H9 (cell line): ENCODE data around the gene OIT3. TPM values are rescaled to one million over a fixed set of nuclear protein-coding genes. Genes with fewer than 3 reads are reported as not detected.

ENCODE experiments used
- DNase-seq: peaks from one replicate; pipeline ENCODE4 v3.0.0-alpha.2; 2017
- H2AFZ ChIP-seq: one replicate; pipeline ENCODE4 v1.6.1; 2013; ENCODE audit warnings: mild to moderate bottlenecking, low read length, control low read depth, moderate library complexity
- H2AK5ac ChIP-seq: 2 replicates; pipeline ENCODE4 v1.6.1; 2013; ENCODE audit warnings: low read length, control low read depth, mixed read lengths; ENCODE audit not compliant: insufficient read length
- H2BK120ac ChIP-seq: one replicate; pipeline ENCODE4 v1.6.1; 2013; ENCODE audit warnings: low read depth, mild to moderate bottlenecking, low read length, control low read depth, inconsistent platforms; ENCODE audit not compliant: poor library complexity, severe bottlenecking
- H2BK12ac ChIP-seq: 2 replicates; pipeline ENCODE4 v1.6.1; 2013; ENCODE audit warnings: low read length, control low read depth, mixed read lengths, low read depth; ENCODE audit not compliant: insufficient read length
- H2BK15ac ChIP-seq: 2 replicates; pipeline ENCODE4 v1.6.1; 2013; ENCODE audit warnings: low read depth, low read length, control low read depth
- H2BK20ac ChIP-seq: one replicate; pipeline ENCODE4 v1.6.1; 2013; ENCODE audit warnings: low read depth, mild to moderate bottlenecking, low read length, control low read depth, inconsistent platforms; ENCODE audit not compliant: poor library complexity, severe bottlenecking
- H2BK5ac ChIP-seq: 2 replicates; pipeline ENCODE4 v1.6.1; 2013; ENCODE audit warnings: low read length, control low read depth, mixed read lengths; ENCODE audit not compliant: insufficient read length
- H3K14ac ChIP-seq: 2 replicates; pipeline ENCODE4 v1.6.1; 2013; ENCODE audit warnings: low read length, control low read depth; ENCODE audit not compliant: insufficient read depth
- H3K18ac ChIP-seq: 2 replicates; pipeline ENCODE4 v1.6.1; 2013; ENCODE audit warnings: low read depth, mild to moderate bottlenecking, mixed read lengths, low read length, control low read depth; ENCODE audit not compliant: insufficient read length
- H3K23ac ChIP-seq: 2 replicates; pipeline ENCODE4 v1.6.1; 2013; ENCODE audit warnings: low read length, control low read depth, mixed read lengths, low read depth; ENCODE audit not compliant: insufficient read length
- H3K23me2 ChIP-seq: 2 replicates; pipeline ENCODE4 v1.6.1; 2013; ENCODE audit warnings: low read depth, mild to moderate bottlenecking, mixed read lengths, low read length, control low read depth; ENCODE audit not compliant: insufficient read length, poor library complexity, severe bottlenecking
- H3K27ac ChIP-seq: 2 replicates; pipeline ENCODE4 v1.5.1; 2013; ENCODE audit warnings: low read length, control low read depth, mixed read lengths, low read depth; ENCODE audit not compliant: insufficient read length
- H3K27me3 ChIP-seq: 2 replicates; pipeline ENCODE4 v1.6.1; 2013; ENCODE audit warnings: low read length, control low read depth, inconsistent platforms; ENCODE audit not compliant: insufficient read depth
- H3K4ac ChIP-seq: 2 replicates; pipeline ENCODE4 v1.6.1; 2013; ENCODE audit warnings: low read depth, mild to moderate bottlenecking, control low read depth, inconsistent platforms, low read length, moderate library complexity
- H3K4me1 ChIP-seq: 2 replicates; pipeline ENCODE4 v1.6.1; 2013; ENCODE audit warnings: low read length, control low read depth, inconsistent platforms; ENCODE audit not compliant: insufficient read depth
- H3K4me2 ChIP-seq: 2 replicates; pipeline ENCODE4 v1.6.1; 2013; ENCODE audit warnings: low read length, control low read depth, mixed read lengths; ENCODE audit not compliant: insufficient read length, insufficient read depth
- H3K56ac ChIP-seq: 2 replicates; pipeline ENCODE4 v1.6.1; 2013; ENCODE audit warnings: low read depth, mild to moderate bottlenecking, mixed read lengths, low read length, control low read depth; ENCODE audit not compliant: insufficient read length
- H3K79me1 ChIP-seq: 2 replicates; pipeline ENCODE4 v1.6.1; 2013; ENCODE audit warnings: low read depth, mild to moderate bottlenecking, moderate library complexity, low read length, control low read depth, inconsistent platforms; ENCODE audit not compliant: insufficient read depth, poor library complexity, severe bottlenecking
- H3K79me2 ChIP-seq: 2 replicates; pipeline ENCODE4 v1.6.1; 2013; ENCODE audit warnings: low read length, control low read depth, inconsistent platforms; ENCODE audit not compliant: insufficient read depth
- H3K9ac ChIP-seq: 2 replicates; pipeline ENCODE4 v1.6.1; 2013; ENCODE audit warnings: low read length, control low read depth, mixed read lengths; ENCODE audit not compliant: insufficient read length; ENCODE audit errors: extremely low read depth
- H3K9me3 ChIP-seq: one replicate; pipeline ENCODE4 v1.6.1; 2013; ENCODE audit warnings: low read depth, low read length, inconsistent platforms; ENCODE audit not compliant: control insufficient read depth
- H3T11ph ChIP-seq: one replicate; pipeline ENCODE4 v1.6.1; 2013; ENCODE audit warnings: mild to moderate bottlenecking, low read length, control low read depth, inconsistent platforms
- H4K20me1 ChIP-seq: one replicate; pipeline ENCODE4 v1.6.1; 2013; ENCODE audit not compliant: control insufficient read depth, insufficient read length, insufficient read depth
- H4K5ac ChIP-seq: 2 replicates; pipeline ENCODE4 v1.6.1; 2013; ENCODE audit warnings: low read depth, mild to moderate bottlenecking, mixed read lengths, low read length, control low read depth; ENCODE audit not compliant: insufficient read length
- H4K8ac ChIP-seq: replicated peaks from 2 replicates; pipeline ENCODE4 v1.6.1; 2013; ENCODE audit warnings: low read length, control low read depth, mixed read lengths, low read depth; ENCODE audit not compliant: insufficient read length
- H4K91ac ChIP-seq: 2 replicates; pipeline ENCODE4 v1.6.1; 2013; ENCODE audit warnings: low read depth, mild to moderate bottlenecking, moderate library complexity, mixed read lengths, low read length, control low read depth; ENCODE audit not compliant: insufficient read length
- H3K27ac Mint-ChIP-seq, 3 experiments: 2 replicates in 2 of 3; 3 replicates in 1 of 3; pipeline ENCODE4 v1.8.0; 2020 to 2021; ENCODE audit warnings: mixed read lengths in 3 of 3, mild to moderate bottlenecking in 1 of 3, moderate library complexity in 1 of 3
- H3K27me3 Mint-ChIP-seq: 2 replicates; pipeline ENCODE4 v1.8.0; 2021; ENCODE audit warnings: low read depth, mild to moderate bottlenecking, moderate library complexity, mixed read lengths
- H3K36me3 Mint-ChIP-seq, 3 experiments: 2 replicates in 2 of 3; 3 replicates in 1 of 3; pipeline ENCODE4 v1.8.0; 2020 to 2021; ENCODE audit warnings: low read depth in 3 of 3, mixed read lengths in 3 of 3; ENCODE audit not compliant: insufficient read depth in 1 of 3
- H3K4me1 Mint-ChIP-seq, 2 experiments: 2 replicates each; pipeline ENCODE4 v1.8.0; 2020; ENCODE audit warnings: mixed read lengths in 2 of 2
- H3K4me3 Mint-ChIP-seq, 2 experiments: 2 replicates in 1 of 2; 3 replicates in 1 of 2; pipeline ENCODE4 v1.8.0; 2020 to 2021; ENCODE audit warnings: mild to moderate bottlenecking in 2 of 2, mixed read lengths in 2 of 2, moderate library complexity in 1 of 2
- H3K9me3 Mint-ChIP-seq, 2 experiments: 2 replicates in 1 of 2; 3 replicates in 1 of 2; pipeline ENCODE4 v1.8.0; 2020; ENCODE audit warnings: mild to moderate bottlenecking in 2 of 2, mixed read lengths in 2 of 2, moderate library complexity in 1 of 2
- WGBS: extraction: QIAGEN DNeasy Blood & Tissue Kit; methylation state at CpG from one replicate; pipeline ENCODE4 v1.1.7; 2013; ENCODE audit warnings: missing lambda C conversion rate, low lambda C conversion rate, mixed read lengths; ENCODE audit not compliant: insufficient read length; ENCODE audit errors: extremely low coverage; 5-methylcytosine and 5-hydroxymethylcytosine counted together
- total RNA-seq: library from RNA; stranded (reverse); gene quantifications from 2 replicates; pipeline ENCODE4 v1.2.1, GENCODE V29; 2021
- TF ChIP-seq, protein P1 (sequence below): fragments of 200-600 bp; sonication (generic); conservative IDR thresholded peaks from 3 replicates; pipeline ENCODE4 v1.8.0; 2021; ENCODE audit warnings: antibody characterized with exemption, mild to moderate bottlenecking

Gene OIT3
- total RNA-seq, 1 experiment from 2014 or later: not detected

DNA sequence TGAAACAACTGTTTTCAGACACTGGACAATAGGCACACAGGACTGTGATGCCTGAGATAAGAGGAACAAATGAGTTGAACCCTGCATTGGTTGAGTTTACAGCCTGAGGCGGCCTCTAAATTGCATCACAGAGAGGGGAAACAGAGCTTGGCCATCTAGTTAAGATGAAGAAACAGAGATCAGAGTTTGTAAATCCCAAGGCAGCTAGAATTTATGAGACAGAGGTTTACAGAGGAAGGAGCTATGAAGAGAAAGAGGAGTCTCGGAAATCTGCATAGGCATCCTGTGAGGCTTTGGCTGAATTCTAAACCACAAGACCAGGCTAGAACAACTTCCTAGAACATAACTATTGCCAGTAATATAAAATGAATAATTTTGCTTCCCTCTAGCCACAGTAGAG, 41.0 kb upstream of the OIT3 start:
- Mint-ChIP-seq H3K4me1 (0 out of 4 replicates have a peak, but pooled peaks cover 0 to 2% of the 10 kb centered on the region in 2 experiments), H3K27me3 (no peaks in the 10 kb centered on the region), H3K9me3 (peaks cover 13 to 17% of the 10 kb centered on the region in 2 experiments), H3K27ac (no peak overlapping the region; a peak in 1 of 7 replicates), H3K4me3 (no peak overlapping the region), H3K36me3 (peaks cover 12 to 26% (median 19%) of the 10 kb centered on the region in 3 experiments)
- Histone ChIP-seq H3K9me3 (no peaks in the 10 kb centered on the region), H4K5ac (no peak overlapping the region), H3K23me2 (no peaks in the 10 kb centered on the region), H3K27ac (no peak overlapping the region), H3K27me3 (no peaks in the 10 kb centered on the region), H2AFZ (no peak overlapping the region), H2BK12ac (no peak overlapping the region), H3T11ph (no peak overlapping the region), H3K4me2 (no peak overlapping the region), H2BK5ac (no peak overlapping the region), H3K4ac (no peak overlapping the region), H3K18ac (no peak overlapping the region), H3K79me1 (no peaks in the 10 kb centered on the region), H2BK20ac (no peak overlapping the region), H3K14ac (no peak overlapping the region), H4K20me1 (no peaks in the 10 kb centered on the region), H2AK5ac (no peak overlapping the region), H2BK120ac (no peak overlapping the region), H3K79me2 (no peaks in the 10 kb centered on the region), H3K56ac (no peak overlapping the region), H4K91ac (no peak overlapping the region), H4K8ac (no peak overlapping the region), H3K4me1 (no peaks in the 10 kb centered on the region), H2BK15ac (no peak overlapping the region), H3K9ac (no peak overlapping the region), H3K23ac (no peak overlapping the region)
- TF ChIP-seq, protein P1, sequence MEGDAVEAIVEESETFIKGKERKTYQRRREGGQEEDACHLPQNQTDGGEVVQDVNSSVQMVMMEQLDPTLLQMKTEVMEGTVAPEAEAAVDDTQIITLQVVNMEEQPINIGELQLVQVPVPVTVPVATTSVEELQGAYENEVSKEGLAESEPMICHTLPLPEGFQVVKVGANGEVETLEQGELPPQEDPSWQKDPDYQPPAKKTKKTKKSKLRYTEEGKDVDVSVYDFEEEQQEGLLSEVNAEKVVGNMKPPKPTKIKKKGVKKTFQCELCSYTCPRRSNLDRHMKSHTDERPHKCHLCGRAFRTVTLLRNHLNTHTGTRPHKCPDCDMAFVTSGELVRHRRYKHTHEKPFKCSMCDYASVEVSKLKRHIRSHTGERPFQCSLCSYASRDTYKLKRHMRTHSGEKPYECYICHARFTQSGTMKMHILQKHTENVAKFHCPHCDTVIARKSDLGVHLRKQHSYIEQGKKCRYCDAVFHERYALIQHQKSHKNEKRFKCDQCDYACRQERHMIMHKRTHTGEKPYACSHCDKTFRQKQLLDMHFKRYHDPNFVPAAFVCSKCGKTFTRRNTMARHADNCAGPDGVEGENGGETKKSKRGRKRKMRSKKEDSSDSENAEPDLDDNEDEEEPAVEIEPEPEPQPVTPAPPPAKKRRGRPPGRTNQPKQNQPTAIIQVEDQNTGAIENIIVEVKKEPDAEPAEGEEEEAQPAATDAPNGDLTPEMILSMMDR: no peak
- no peak for DNase-seq
- WGBS: no CpG with 5 or more reads among the region's 2 CpGs
